Heart left ventricle (tissue), 13 donors: ENCODE data around the gene CIAO2A.

Experiments
- POLR2A ChIP-seq, 2 donors: fragments of 450-650 bp; IDR thresholded peaks; one replicate each; pipeline ENCODE4 v1.6.1; 2017; ENCODE audit warnings: antibody characterized with exemption in 2 of 2, mild to moderate bottlenecking in 2 of 2, moderate library complexity in 2 of 2
- TF ChIP-seq, protein P1 (sequence below), 12 donors: fragments of 200-600 bp; sonication (generic) in 4 of 12; IDR thresholded peaks; one replicate each; pipeline versions ENCODE4 v1.5.0 to v1.8.0; 2018 to 2022; ENCODE audit warnings: antibody characterized with exemption in 12 of 12, mild to moderate bottlenecking in 5 of 12
- donor health status: ischemic (EF 13 %, LVEDD 7.1; RV severe dilation, severe dysfunction).
- donor health status: DM: no; HTN: yes; CAD: no.
- donor health status: DM: no; HTN: no; CAD: no.
- donor health status: ischemic (EF 25% LVEDD 6.9; RV normal size, moderate dysfunction).
- donor health status: ischemic (EF 25% LVEDD 5.7; RV mildly dilated, moderate dysfunction).
- donor health status: ischemic (EF 35%, LVEDD 5.7; RV mildly dilated, moderate dysfunction).
- donor health status: nonischemic (EF 11% LVEDD 7.7; RV severe dilation, severe dysfunction).
- donor health status: DM: yes; HTN: yes; CAD: no.
- donor health status: PGD.
- donor health status: ischemic (EF 29% LVEDD 5.4; RV normal size, mild dysfunction).
- donor health status: nonischemic (EF 23%, LVEDD 6.1; RV moderate dilation, normal function).

DNA sequence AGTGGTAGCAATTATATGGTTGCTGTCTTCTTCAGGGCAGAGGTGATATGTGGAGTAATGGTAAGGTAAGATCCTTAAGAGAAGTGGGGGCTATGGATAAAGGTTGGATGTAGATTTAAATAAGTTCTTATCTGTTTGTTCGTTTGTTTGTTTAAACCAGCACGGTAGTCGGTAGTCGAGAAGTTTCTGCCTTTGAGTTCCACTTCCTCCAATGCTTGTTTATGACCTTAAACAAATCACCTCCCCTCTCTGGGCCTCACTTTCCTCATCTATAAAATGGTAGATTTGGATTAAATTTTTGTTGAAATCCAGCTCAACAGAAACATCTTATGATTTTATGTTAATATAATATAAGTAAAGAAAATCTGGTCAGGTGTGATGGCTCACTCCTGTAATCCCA lies 59.1 kb downstream of the CIAO2A start:
- TF ChIP-seq, protein P1, sequence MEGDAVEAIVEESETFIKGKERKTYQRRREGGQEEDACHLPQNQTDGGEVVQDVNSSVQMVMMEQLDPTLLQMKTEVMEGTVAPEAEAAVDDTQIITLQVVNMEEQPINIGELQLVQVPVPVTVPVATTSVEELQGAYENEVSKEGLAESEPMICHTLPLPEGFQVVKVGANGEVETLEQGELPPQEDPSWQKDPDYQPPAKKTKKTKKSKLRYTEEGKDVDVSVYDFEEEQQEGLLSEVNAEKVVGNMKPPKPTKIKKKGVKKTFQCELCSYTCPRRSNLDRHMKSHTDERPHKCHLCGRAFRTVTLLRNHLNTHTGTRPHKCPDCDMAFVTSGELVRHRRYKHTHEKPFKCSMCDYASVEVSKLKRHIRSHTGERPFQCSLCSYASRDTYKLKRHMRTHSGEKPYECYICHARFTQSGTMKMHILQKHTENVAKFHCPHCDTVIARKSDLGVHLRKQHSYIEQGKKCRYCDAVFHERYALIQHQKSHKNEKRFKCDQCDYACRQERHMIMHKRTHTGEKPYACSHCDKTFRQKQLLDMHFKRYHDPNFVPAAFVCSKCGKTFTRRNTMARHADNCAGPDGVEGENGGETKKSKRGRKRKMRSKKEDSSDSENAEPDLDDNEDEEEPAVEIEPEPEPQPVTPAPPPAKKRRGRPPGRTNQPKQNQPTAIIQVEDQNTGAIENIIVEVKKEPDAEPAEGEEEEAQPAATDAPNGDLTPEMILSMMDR (IDR thresholded peaks at IDR 0.05): no peak
- no peak for TF ChIP-seq POLR2A (IDR thresholded peaks at IDR 0.05)
